ENCODE measurements around the gene CNTN5.

CNTN5 gene

GRCh38 chr11:100359281-100359680 is 1338.5 kb downstream of the CNTN5 start:
- DNase-seq = no peak

- no peak for DNase-seq
These were observed 1347.1 kb downstream of the CNTN5 start for GRCh38 chr11:100367892-100368291.

GRCh38 chr11:100383357-100383865 is 1362.7 kb downstream of the CNTN5 start:
- no peak for DNase-seq

- no peak for DNase-seq
These were observed 1375.5 kb downstream of the CNTN5 start for GRCh38 chr11:100396266-100396665.

- DNase-seq = no peak
These were observed 1376.7 kb downstream of the CNTN5 start for GRCh38 chr11:100397401-100397800.

GRCh38 chr11:100403816-100404215 is 1383.1 kb downstream of the CNTN5 start:
- no peak for DNase-seq

GRCh38 chr11:100404907-100405306 is 1384.2 kb downstream of the CNTN5 start:
- DNase-seq = no peak

Data from NCI-H1694 treated with DMSO at 0.1 percent for 48 hours (cell line).